ENCODE data around the gene TIAM2. TPM values are rescaled to one million over a fixed set of nuclear protein-coding genes. Genes with fewer than 3 reads are reported as not detected.
"Not testable (repeated sequence)": the region's sequence is repeated elsewhere in the genome, so short reads cannot be mapped to it uniquely, and the experiment has no call there.

The TIAM2 gene
- total and polyA plus RNA-seq, 7 experiments from 2014 or later = 0.66 to 11.6 (median 6.0) TPM

GRCh38 chr6:155014670-155015300, 19.7 kb downstream of the TIAM2 start:
- Mint-ChIP-seq H3K4me3 (no peak overlapping the region), H3K9me3 (no peaks in the 10 kb centered on the region), H3K4me1 (no peaks in the 10 kb centered on the region), H3K27ac (no peak overlapping the region), H3K27me3 (peaks cover 0 to 9% (median 4%) of the 10 kb centered on the region in 5 donors), H3K36me3 (no peaks in the 10 kb centered on the region)
- Histone ChIP-seq H3K27ac (ENCODE audit: low read depth, low read length) (no peak overlapping the region), H3K4me1 (ENCODE audit: control insufficient read depth in 2 of 2, insufficient read depth in 2 of 2, low read length in 2 of 2) (no peaks in the 10 kb centered on the region), H3K9me3 (ENCODE audit: control insufficient read depth in 2 of 3, low read length in 3 of 3) (no peaks in the 10 kb centered on the region), H3K4me3 (ENCODE audit: low read length) (no peak overlapping the region), H3K36me3 (ENCODE audit: control insufficient read depth in 2 of 3, insufficient read depth in 3 of 3, low read length in 3 of 3) (no peaks in the 10 kb centered on the region), H3K27me3 (ENCODE audit: control insufficient read depth in 2 of 2, insufficient read depth in 2 of 2, low read length in 2 of 2) (no peaks in the 10 kb centered on the region)
- DNase-seq = no peak
- no peak for ATAC-seq
- intact Hi-C loops (cut with micrococcal nuclease) = no loop called here
- ChIA-PET CTCF (no interaction called here), POLR2A (no interaction called here)

GRCh38 chr6:155018415-155018814, 23.3 kb downstream of the TIAM2 start:
- CTCF ChIA-PET; H3K4me3 ChIP-seq (ENCODE audit: low read length); intact Hi-C loops (cut with micrococcal nuclease); H3K27ac Mint-ChIP-seq; POLR2A ChIA-PET; H3K27me3 ChIP-seq (ENCODE audit: control insufficient read depth in 2 of 2, insufficient read depth in 2 of 2, low read length in 2 of 2); H3K4me3 Mint-ChIP-seq; H3K4me1 Mint-ChIP-seq; DNase-seq; H3K27me3 Mint-ChIP-seq; H3K9me3 ChIP-seq (ENCODE audit: control insufficient read depth in 2 of 3, low read length in 3 of 3); H3K36me3 ChIP-seq (ENCODE audit: control insufficient read depth in 2 of 3, insufficient read depth in 3 of 3, low read length in 3 of 3); H3K27ac ChIP-seq (ENCODE audit: low read depth, low read length); ATAC-seq; H3K4me1 ChIP-seq (ENCODE audit: control insufficient read depth in 2 of 2, insufficient read depth in 2 of 2, low read length in 2 of 2); H3K9me3 Mint-ChIP-seq; H3K36me3 Mint-ChIP-seq: not testable (repeated sequence)

- H3K4me1 ChIP-seq (ENCODE audit: control insufficient read depth in 2 of 2, insufficient read depth in 2 of 2, low read length in 2 of 2) = no peaks in the 10 kb centered on the region
- intact Hi-C loops (cut with micrococcal nuclease) = no loop called here
- Mint-ChIP-seq H3K27me3 (peaks cover 0 to 8% (median 0%) of the 10 kb centered on the region in 5 donors), H3K27ac (no peak overlapping the region), H3K4me3 (no peak overlapping the region), H3K36me3 (no peaks in the 10 kb centered on the region), H3K9me3 (peaks cover 0 to 2% (median 0%) of the 10 kb centered on the region in 11 donors), H3K4me1 (no peaks in the 10 kb centered on the region)
- POLR2A ChIA-PET = no interaction called here
- no peak overlapping the region for H3K27ac ChIP-seq (ENCODE audit: low read depth, low read length)
- H3K36me3 ChIP-seq (ENCODE audit: control insufficient read depth in 2 of 3, insufficient read depth in 3 of 3, low read length in 3 of 3) = no peaks in the 10 kb centered on the region
- no peak for ATAC-seq
- no peaks in the 10 kb centered on the region for H3K27me3 ChIP-seq (ENCODE audit: control insufficient read depth in 2 of 2, insufficient read depth in 2 of 2, low read length in 2 of 2)
- H3K9me3 ChIP-seq (ENCODE audit: control insufficient read depth in 2 of 3, low read length in 3 of 3) = no peaks in the 10 kb centered on the region
- no peak overlapping the region for H3K4me3 ChIP-seq (ENCODE audit: low read length)
- CTCF ChIA-PET = no interaction called here
- DNase-seq = no peak
Measured at GRCh38 chr6:155021680-155022079, 26.6 kb downstream of the TIAM2 start.

GRCh38 chr6:155022721-155023120, 27.6 kb downstream of the TIAM2 start:
- no peaks in the 10 kb centered on the region for H3K36me3 ChIP-seq (ENCODE audit: control insufficient read depth in 2 of 3, insufficient read depth in 3 of 3, low read length in 3 of 3)
- ChIA-PET POLR2A (no interaction called here), CTCF (no interaction called here)
- peaks cover 0 to 5% (median 0%) of the 10 kb centered on the region in 5 donors for H3K27me3 Mint-ChIP-seq
- H3K4me1 Mint-ChIP-seq = no peaks in the 10 kb centered on the region
- no peaks in the 10 kb centered on the region for H3K9me3 ChIP-seq (ENCODE audit: control insufficient read depth in 2 of 3, low read length in 3 of 3)
- H3K9me3 Mint-ChIP-seq = peaks cover 0 to 2% (median 0%) of the 10 kb centered on the region in 11 donors
- no peaks in the 10 kb centered on the region for H3K27me3 ChIP-seq (ENCODE audit: control insufficient read depth in 2 of 2, insufficient read depth in 2 of 2, low read length in 2 of 2)
- no peak overlapping the region for H3K4me3 Mint-ChIP-seq
- no peak for ATAC-seq
- no peak for DNase-seq
- H3K4me1 ChIP-seq (ENCODE audit: control insufficient read depth in 2 of 2, insufficient read depth in 2 of 2, low read length in 2 of 2) = no peaks in the 10 kb centered on the region
- no peak overlapping the region for H3K4me3 ChIP-seq (ENCODE audit: low read length)
- peak overlapping the region in 1 of 9 donors; percentile 48 for H3K27ac Mint-ChIP-seq
- intact Hi-C loops (cut with micrococcal nuclease) = no loop called here
- H3K36me3 Mint-ChIP-seq = no peaks in the 10 kb centered on the region
- H3K27ac ChIP-seq (ENCODE audit: low read depth, low read length) = no peak overlapping the region

GRCh38 chr6:155023717-155024116, 28.6 kb downstream of the TIAM2 start:
- no peak for ATAC-seq
- Histone ChIP-seq H3K4me1 (ENCODE audit: control insufficient read depth in 2 of 2, insufficient read depth in 2 of 2, low read length in 2 of 2) (no peaks in the 10 kb centered on the region), H3K27ac (ENCODE audit: low read depth, low read length) (no peak overlapping the region), H3K4me3 (ENCODE audit: low read length) (no peak overlapping the region), H3K36me3 (ENCODE audit: control insufficient read depth in 2 of 3, insufficient read depth in 3 of 3, low read length in 3 of 3) (no peaks in the 10 kb centered on the region), H3K27me3 (ENCODE audit: control insufficient read depth in 2 of 2, insufficient read depth in 2 of 2, low read length in 2 of 2) (no peaks in the 10 kb centered on the region), H3K9me3 (ENCODE audit: control insufficient read depth in 2 of 3, low read length in 3 of 3) (no peaks in the 10 kb centered on the region)
- intact Hi-C loops (cut with micrococcal nuclease) = no loop called here
- peaks cover 0 to 5% (median 0%) of the 10 kb centered on the region in 5 donors for H3K27me3 Mint-ChIP-seq
- H3K36me3 Mint-ChIP-seq = no peaks in the 10 kb centered on the region
- H3K4me1 Mint-ChIP-seq = no peaks in the 10 kb centered on the region
- H3K4me3 Mint-ChIP-seq = no peak overlapping the region
- peaks cover 0 to 2% (median 0%) of the 10 kb centered on the region in 11 donors for H3K9me3 Mint-ChIP-seq
- no peak overlapping the region for H3K27ac Mint-ChIP-seq
- no peak for DNase-seq
- POLR2A ChIA-PET = no interaction called here
- CTCF ChIA-PET = no interaction called here

GRCh38 chr6:155024391-155025027, 29.4 kb downstream of the TIAM2 start:
- Mint-ChIP-seq H3K4me1 (no peaks in the 10 kb centered on the region), H3K27ac (no peak overlapping the region), H3K4me3 (no peak overlapping the region), H3K27me3 (peaks cover 0 to 5% (median 0%) of the 10 kb centered on the region in 5 donors), H3K9me3 (peaks cover 0 to 2% (median 0%) of the 10 kb centered on the region in 11 donors), H3K36me3 (no peaks in the 10 kb centered on the region)
- H3K4me1 ChIP-seq (ENCODE audit: control insufficient read depth in 2 of 2, insufficient read depth in 2 of 2, low read length in 2 of 2) = no peaks in the 10 kb centered on the region
- no peak for DNase-seq
- H3K4me3 ChIP-seq (ENCODE audit: low read length) = no peak overlapping the region
- ChIA-PET POLR2A (no interaction called here), CTCF (no interaction called here)
- H3K9me3 ChIP-seq (ENCODE audit: control insufficient read depth in 2 of 3, low read length in 3 of 3) = no peaks in the 10 kb centered on the region
- H3K27me3 ChIP-seq (ENCODE audit: control insufficient read depth in 2 of 2, insufficient read depth in 2 of 2, low read length in 2 of 2) = no peaks in the 10 kb centered on the region
- H3K27ac ChIP-seq (ENCODE audit: low read depth, low read length) = no peak overlapping the region
- H3K36me3 ChIP-seq (ENCODE audit: control insufficient read depth in 2 of 3, insufficient read depth in 3 of 3, low read length in 3 of 3) = no peaks in the 10 kb centered on the region
- no peak for ATAC-seq
- intact Hi-C loops (cut with micrococcal nuclease) = no loop called here
